SH-SY5Y (cell line): ENCODE data around the gene ALPL.

Experiments used
- GATA2 ChIP-seq: IDR thresholded peaks from 2 replicates; pipeline ENCODE4 v1.6.1; 2011; ENCODE audit warnings: mild to moderate bottlenecking, low read depth, low read length
- GATA3 ChIP-seq: IDR thresholded peaks from 2 replicates; pipeline ENCODE4 v1.6.1; 2011; ENCODE audit warnings: low read depth, mild to moderate bottlenecking, low read length, moderate library complexity

DNA sequence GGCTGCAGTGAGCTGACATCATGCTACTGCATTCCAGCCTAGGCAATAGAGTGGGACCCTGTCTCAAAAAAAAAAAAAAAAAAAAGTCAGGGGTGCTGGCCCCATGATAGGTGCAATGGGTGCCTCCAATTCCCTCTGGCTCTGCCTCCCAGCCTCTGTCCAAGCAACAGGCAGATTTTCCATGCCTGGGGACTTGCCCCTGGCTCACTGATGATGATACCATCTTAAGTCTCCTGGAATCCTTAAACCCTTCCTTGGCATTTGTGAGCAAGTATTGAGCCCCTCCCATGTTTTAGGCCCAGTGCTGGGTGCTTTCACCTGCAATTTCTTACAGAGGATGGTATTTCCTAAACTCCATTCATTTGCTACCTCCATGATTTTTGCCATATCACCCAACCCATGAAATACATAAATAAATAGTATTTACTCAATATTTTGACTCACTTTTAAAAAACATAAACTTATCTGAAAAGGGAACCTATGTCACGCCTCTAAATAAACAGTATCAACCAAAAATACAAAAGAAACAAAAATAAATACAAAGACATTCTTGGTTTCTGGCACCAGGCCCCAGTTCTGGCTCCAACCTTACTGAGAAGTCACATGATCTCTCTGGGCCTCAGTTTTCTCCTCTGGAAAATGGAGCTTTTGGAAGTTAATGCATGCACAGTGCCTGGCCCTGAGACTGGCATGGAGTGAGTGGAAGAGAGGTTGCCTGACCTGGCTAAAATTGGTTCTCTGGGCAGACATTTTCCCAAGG lies 1.5 kb upstream of the ALPL start:
- no peak for TF ChIP-seq GATA2
- no peak for TF ChIP-seq GATA3
